Non-pigmented ciliary epithelial cell (primary cell): ENCODE measurements around the gene ALLC.

Experiments used
- DNase-seq: peaks from one replicate; pipeline ENCODE4 v3.0.0-alpha.2; 2010; ENCODE audit warnings: low read depth

Gene ALLC

GRCh38 chr2:3639653-3640052 lies 18.3 kb upstream of the ALLC start:
- no peak for DNase-seq

GRCh38 chr2:3641181-3641580 lies 16.8 kb upstream of the ALLC start:
- no peak for DNase-seq

- DNase-seq = no peak
Measured at GRCh38 chr2:3641841-3642421, 16.1 kb upstream of the ALLC start.

- no peak for DNase-seq
Measured at GRCh38 chr2:3642521-3643215, 15.3 kb upstream of the ALLC start.

- DNase-seq = no peak
Measured at GRCh38 chr2:3643371-3644245, 14.4 kb upstream of the ALLC start.

- DNase-seq = no peak
Measured at GRCh38 chr2:3644246-3644525, 13.8 kb upstream of the ALLC start.

DNA sequence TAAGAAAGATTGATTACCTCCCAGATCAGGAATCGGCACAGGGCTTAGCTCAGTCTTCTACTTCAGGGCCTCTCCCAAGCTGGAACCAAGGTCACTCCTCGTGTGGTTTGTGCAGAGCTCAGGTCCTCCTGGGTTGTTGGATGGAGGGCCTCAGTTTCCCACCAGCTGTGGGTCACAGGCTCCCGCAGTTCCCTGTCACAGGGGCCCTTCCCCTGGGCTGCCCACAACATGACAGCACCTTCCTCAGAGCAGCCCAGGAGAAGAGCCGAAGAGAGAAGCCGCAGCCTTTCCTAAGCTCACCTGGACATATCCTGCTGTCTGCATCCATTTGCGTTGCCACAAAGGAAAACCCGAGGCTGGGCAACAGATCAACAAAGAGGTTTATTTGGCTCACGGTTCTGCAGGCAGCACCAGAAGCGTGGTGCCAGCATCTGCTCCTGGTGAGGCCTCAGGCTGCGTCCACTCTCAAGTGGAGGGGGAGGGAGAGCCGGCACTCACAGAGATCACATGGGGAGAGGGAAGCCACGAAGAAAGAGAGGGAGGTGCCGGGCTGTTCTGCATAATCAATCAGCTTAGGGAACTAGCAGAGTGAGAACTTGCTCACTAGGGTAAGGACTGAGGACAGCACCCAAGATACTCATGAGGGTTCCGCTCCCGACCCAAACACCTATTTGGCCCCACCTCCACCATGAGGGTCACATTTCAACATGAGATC lies 13.0 kb upstream of the ALLC start:
- no peak for DNase-seq

- no peak for DNase-seq
Measured at GRCh38 chr2:3645745-3646389, 12.1 kb upstream of the ALLC start.

- DNase-seq = no peak
Measured at GRCh38 chr2:3646446-3646845, 11.6 kb upstream of the ALLC start.

DNA sequence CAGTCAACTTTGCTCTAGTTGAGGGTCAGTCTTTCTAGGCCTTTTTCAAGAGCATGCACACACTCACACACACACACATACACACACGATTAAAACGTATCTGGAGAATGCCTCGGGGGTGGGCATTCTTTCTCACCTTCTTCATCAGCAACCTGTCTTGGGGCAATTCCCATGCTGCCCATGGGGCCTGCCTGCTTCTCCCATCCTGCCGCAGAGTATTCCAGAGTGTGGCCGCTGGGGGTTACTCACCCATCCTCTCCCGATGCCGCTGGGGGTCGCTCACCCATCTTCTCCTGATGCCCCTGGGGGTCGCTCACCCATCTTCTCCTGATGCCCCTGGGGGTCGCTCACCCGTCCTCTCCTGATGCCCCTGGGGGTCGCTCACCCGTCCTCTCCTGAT lies 10.8 kb upstream of the ALLC start:
- no peak for DNase-seq

- no peak for DNase-seq
Measured at GRCh38 chr2:3647831-3648651, 10.0 kb upstream of the ALLC start.

GRCh38 chr2:3648652-3649177 lies 9.3 kb upstream of the ALLC start:
- DNase-seq = no peak

DNA sequence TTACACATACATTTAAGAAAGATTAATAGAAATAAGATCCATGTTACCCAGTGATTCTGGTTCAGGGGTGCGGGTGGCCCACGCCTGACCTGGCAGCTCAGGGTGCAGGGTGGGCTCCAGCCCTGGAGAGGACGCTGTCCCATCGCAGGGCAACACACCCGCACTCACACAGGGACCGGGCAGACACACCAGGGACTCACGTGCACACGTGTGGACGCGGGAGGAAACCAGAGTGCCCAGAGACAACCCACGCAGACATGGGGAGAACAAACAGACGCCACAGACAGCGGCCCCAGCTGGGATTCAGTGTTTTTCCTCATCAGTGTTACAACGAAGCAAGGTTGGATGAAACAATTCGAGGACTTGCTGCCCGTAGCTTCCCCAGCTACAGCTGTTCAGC lies 8.4 kb upstream of the ALLC start:
- no peak for DNase-seq

GRCh38 chr2:3650140-3650920 lies 7.7 kb upstream of the ALLC start:
- no peak for DNase-seq

DNA sequence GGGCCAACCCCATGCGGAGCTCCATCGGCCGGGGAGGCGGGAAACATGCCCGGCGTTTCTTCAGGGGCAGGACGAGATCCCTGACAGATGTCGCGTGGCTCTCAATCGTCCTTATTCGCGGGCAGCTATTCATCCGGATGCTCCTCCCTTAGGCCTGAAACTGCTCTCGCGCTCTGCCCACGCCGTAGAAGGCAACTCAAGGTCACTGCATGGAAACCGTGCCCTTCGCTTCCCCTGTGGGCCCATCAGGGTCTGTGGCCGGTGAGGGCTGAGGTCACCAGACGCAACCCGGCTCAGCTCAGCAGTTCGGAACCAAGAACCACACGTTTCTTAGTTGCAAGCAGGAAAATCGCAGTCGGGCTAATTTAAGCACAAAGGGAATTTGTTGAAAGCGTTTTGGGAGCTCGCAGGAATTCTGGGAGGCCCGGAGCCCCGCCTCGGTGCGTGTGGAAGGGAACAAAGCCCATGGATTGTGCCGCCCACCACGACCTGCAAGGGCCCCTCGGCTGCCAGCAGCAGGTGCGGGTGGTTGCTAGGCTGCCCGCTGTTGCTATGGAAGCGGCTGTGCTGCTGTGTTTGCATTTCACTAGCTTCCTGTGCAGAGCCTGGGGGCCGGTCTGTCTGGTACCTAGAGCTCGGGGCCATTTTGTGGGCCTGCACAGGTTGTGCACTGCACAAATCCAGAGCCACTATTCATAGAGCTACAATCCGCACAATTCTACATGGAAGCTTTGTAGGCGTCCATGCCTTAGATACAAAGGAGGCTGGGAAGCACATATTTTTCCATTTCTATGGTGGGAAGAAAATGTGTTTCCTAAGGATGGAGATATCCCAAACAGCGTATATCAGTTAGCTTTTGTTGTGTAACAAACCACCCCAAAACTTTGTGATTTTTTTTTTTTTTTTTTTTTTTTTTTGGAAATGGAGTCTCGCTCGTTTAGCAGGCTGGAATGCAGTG lies 6.0 kb upstream of the ALLC start:
- no peak for DNase-seq

- DNase-seq = no peak
Measured at GRCh38 chr2:3652896-3653625, 4.9 kb upstream of the ALLC start.

GRCh38 chr2:3654011-3654410 lies 4.0 kb upstream of the ALLC start:
- no peak for DNase-seq

- DNase-seq = no peak
Measured at GRCh38 chr2:3654531-3655225, 3.3 kb upstream of the ALLC start.
